Ramos (cell line): ENCODE data around the gene ZDHHC22.

Experiments
- in situ Hi-C: fragments of 300-500 bp; cut with MboI; formaldehyde crosslinking; loops from one replicate; pipeline ENCODE4 v1.14.3; 2022; ENCODE audit warnings: low sequenced_read_pairs; ENCODE audit not compliant: unreplicated experiment

ZDHHC22 gene

DNA sequence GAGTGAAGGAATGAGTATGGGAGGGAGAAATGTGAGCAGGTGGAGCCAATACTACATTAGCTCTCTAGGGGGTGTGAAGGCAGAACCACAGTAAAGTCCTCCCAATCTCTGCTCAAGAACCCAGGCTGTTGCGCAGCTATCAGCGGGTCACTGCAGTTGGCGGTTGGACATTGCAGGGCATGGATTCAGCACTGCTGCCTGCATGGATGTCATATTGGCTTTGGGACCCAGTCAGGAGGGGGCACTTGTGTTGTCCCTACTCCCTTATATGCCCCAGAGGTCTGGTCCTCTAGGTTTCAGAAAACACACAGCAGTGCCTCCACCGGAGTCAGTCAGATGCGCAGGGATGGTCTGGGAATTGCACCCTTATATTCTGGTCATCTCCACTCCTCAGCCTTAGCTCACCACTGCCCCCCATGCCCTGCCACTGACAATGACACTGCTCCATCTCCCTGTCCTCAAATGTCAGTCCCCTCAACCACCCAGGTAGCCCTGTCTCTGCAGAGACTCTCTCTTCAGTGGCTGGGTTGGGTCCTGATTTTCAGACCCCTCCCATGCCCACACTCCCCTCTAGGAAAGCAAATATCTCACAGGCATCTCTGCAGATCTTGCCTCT lies 9.6 kb downstream of the ZDHHC22 start:
- in situ Hi-C loops = no loop called here

DNA sequence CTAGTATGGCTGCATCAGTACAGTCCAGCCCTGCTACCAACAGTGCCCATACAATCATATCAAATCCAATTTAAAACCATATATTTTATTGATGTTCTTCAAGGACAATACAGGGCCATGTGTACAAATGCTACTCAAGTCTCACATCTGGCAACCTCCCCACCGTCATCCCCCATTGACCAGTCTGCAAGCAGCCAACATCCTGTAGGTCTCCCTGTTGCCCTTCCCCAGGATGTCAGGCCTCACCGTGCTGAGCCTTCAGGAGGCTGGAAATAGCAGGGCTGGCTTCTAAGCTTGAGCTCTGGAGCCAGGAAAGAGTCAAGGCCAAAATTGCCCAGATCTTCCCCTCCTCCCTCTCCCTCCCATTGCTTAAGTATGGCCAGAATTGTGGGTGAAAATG lies 10.4 kb downstream of the ZDHHC22 start:
- in situ Hi-C loops = no loop called here

DNA sequence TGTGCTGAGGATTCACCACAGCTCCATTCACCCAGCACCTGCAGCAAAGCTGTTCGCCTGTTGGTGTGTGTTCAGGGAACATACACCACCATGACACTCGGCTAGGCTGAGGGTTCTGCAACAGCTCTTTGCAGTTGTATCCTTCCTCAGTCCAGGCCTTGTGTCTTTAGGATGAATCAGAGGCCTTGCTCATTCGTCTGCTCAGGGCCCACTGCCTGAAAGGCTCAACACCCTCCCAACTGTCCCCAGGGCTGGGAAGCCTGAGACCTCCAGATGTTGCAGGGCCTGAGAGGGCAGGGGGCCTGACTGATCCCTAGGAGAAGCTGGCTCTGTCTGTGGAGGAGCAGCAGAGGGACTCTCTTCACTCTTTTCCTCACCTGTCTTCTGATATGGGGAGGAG lies 11.2 kb downstream of the ZDHHC22 start:
- in situ Hi-C loops = no loop called here

- in situ Hi-C loops = no loop called here
These were observed 13.1 kb downstream of the ZDHHC22 start for GRCh38 chr14:77128414-77128891.

DNA sequence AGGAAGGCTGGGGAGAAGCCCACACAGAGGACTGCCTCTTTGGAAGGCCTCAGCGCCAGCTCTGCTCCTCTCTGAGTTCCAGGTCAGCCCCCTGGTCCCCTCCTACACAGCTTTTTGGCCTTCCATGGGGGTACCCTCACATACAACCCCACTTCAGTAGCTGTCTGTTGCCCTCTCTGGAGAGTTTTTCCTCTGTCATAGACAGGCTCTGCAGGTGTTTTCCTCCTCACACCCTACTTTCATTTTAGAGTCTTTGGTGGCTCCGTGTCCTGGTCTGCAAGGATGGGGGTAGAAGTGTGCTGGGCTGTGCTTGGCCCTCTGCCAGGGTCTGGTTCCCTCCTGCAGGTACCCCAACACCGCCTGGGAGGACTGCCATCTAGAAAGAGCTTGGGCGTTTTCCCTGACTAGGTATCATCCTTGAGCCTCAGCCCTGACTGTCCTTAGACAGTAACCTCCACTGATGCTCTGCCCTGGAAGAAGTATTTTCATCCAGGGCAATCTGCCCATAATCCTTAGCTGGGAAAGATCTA lies 15.1 kb downstream of the ZDHHC22 start:
- in situ Hi-C loops = no loop called here

GRCh38 chr14:77125823-77126325 lies 15.7 kb downstream of the ZDHHC22 start:
- in situ Hi-C loops = no loop called here

GRCh38 chr14:77125281-77125801 lies 16.2 kb downstream of the ZDHHC22 start:
- in situ Hi-C loops = no loop called here

DNA sequence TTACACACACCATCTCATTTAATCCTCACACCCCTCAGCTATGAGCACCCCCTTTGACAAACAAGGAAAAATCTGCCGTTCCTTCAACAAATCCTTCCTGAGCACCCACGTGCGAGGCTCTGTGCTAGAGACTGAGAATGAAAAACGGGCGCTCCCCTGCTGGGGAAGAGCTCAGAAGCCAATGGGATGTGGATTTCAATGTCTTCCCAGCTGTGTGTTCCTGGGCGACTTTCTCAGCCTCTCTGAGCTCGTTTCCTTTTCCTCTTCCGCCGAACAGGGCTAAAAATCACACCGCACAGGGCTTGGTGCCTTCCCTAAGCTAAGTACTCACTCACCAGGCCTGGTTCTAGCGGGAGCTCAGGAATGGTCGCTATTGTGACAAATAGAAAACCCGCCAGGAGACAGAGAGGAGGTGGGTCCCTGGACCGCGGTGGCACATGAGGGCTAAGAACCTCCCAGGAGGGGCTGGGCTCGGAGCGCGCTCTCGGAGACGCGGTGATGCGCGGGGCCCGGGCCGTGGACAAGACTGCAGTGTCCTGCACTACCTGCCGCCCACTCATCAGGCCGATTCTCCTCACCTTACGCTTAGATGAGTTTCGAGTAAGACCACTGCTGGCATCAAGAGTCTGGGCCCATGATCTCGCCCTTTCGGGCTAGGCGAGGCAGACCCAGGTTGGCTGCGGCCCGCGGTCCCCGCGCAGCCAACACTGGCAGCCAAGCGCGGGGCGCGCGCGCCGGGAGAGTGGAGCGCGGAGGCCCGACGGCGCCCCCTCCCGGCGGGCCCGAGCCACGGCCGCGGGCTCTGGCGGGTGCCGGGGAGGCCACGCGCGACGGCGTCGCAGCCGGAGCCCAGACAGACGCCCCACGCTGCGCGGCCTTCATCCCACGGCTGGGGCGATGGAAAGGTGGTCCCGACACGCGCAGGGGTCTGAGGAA lies 17.0 kb downstream of the ZDHHC22 start:
- in situ Hi-C loops = no loop called here

DNA sequence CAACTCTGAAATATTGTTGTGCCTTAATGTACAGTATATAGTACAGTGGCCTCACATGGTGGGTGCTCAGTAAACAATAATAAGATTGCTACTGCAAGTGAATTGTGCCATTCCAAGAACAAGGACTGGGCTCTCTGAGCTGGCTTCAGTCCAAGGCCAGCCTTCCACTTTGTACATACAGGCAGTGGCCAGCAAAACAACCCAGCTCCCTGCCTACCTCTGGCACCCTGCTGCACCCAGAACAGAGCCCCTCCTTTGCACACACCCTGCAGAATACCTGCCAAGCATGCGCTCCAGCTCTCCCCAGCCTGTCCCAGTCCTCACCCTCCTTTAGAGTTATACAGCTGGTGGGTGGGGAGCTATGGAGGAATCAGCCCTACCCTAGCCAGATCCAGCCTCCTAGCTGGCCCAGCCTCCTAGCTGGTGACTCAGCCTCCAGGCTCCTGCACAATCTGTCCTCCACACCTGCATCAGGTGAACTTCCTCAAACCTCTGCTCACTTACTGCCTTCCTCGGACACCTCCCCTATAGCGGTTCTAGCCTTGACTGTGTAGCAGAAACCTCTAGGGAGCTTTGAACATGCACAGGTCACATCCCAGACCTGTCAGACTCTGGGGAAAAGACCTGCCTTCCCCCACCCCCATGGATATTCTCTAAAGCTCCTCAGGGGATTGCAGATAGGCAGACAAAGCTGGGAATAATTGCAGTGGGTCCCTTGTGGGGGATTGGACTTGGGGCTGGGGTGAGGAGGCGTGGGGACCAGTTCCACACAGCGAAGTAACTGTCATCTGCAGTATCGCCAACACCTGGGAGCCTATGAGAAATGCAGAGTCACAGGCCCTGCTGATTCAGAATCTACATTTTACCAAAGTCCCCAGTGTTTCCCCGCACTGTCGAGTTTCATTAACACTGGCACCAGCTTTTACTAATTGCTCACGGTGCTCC lies 17.9 kb downstream of the ZDHHC22 start:
- in situ Hi-C loops = no loop called here

DNA sequence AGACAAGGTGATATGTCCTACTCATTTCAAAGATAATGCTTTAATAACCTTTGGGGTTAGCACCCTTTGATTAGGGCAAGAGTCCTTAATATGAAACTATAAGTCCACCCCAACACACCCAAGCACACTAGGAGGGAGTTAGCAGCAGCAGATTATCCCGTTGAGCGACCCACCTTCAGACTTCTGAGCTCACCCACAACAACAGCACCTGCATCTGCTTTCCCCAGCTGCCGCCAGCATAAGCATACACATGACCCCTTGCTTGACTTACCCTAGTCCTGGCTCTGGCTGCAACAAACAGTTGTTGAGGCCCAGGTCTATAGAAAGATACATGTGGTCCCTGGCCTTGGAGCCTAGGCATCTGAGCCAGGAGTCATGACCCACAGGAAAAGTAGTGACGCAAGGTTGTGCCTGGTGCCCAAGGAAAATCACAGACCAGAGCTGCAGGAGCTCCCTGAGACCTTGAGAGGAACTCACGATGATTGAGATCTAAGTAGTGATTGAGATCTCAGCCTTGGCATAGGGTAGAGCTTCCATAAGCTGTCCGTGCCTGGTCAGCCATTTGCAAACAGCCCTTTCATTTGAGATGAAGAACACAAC lies 19.0 kb downstream of the ZDHHC22 start:
- in situ Hi-C loops = no loop called here

DNA sequence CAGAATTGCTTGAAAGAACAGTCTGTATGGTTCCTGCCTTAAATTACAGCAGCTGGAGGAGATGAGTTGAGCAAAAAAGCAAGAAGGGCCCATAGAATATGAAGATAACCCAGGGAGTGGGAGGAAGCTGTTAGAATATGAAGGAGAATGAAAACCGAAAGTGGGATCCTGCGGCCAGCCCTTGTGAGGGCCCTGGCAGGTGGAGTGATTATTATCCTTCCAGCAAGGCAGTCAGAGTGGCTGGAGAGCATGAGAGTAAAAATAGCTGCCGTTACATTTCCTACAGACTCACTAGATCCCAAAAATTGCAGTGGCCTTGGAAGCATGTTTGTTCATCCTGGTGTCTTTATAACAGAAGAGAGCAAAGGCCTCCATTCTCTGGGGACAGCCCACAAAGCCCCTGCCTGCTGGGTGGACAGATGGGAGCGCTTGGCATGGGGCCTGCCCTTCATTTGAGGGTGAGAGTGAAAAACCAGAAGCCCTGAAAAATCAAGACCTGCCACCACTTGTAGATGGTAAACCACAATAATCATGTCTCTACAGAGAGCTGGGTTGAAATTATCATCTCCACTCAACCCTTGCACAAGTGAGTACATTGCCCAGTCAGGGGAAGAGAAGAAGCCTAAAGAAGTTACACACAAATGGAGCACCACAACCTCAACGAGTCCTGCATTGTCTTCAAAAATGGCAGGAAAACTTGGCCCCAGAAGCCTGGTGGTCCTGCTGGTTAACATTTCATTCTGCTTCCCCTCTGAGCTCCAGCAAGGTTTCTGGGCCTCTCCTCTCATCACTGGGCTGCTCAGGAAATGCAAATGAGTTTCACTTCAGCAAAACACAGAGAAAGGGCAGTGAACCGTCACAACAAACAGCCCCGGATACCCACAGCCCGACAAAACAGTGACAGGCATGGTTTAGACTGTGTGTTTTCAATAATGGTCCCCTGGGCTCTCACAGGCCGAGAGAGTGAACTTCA lies 20.5 kb downstream of the ZDHHC22 start:
- in situ Hi-C loops = no loop called here

DNA sequence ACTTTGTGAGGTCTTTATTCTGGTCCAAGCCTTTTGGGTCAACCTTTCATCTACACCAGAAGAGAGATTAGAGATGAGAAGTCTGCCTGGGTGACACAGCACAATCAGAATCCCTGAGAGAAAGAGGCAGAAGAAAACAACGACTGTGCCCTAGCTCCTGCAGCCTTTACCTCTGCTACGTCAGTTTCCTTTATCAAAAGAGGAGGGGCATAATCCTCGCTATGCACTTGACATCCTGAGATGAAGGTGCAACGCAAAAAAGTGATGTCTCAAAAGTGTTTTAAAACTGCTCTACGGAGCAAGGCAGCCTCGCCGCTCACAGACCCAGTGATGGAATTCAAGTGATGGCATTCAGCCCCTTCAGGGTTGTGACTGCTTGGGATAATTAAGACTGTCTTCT lies 21.7 kb downstream of the ZDHHC22 start:
- in situ Hi-C loops = no loop called here

GRCh38 chr14:77116172-77116817 lies 25.3 kb downstream of the ZDHHC22 start:
- in situ Hi-C loops = no loop called here

DNA sequence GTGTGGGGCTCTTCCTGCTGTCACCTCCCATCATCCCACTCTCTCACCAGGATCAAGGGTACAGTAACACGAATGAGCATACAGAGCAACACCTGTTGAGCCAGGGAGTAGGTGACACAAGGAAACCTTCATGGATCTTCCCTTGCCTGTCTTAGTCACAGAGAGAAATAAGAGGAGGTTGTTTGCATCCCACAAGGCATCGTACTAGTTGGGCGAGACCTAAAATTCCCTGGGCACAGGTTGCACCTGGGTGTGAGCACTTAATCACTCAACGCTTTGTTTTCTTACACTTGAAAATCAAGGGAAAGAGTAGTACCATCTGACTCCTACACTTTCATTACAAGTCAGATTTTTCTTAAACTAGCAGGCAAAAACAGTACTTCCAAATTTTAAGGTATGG lies 27.0 kb downstream of the ZDHHC22 start:
- in situ Hi-C loops = no loop called here

DNA sequence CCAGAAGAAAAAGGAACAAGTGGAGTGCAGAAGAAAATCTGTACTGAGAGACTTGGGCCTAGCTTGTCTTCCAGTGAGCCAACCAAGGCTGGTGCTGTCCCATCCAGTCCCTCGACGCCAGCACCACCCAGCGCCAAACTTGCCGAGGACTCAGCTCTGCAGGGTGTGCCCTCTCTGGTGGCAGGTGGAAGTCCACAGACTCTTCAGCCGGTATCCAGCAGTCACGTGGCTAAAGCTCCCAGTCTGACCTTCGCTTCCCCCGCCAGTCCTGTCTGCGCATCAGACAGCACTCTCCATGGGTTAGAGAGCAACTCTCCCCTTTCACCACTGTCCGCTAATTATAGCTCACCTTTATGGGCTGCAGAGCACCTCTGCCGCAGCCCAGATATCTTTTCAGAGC lies 27.9 kb downstream of the ZDHHC22 start:
- in situ Hi-C loops = no loop called here

- in situ Hi-C loops = no loop called here
These were observed 30.6 kb downstream of the ZDHHC22 start for GRCh38 chr14:77111021-77111420.

DNA sequence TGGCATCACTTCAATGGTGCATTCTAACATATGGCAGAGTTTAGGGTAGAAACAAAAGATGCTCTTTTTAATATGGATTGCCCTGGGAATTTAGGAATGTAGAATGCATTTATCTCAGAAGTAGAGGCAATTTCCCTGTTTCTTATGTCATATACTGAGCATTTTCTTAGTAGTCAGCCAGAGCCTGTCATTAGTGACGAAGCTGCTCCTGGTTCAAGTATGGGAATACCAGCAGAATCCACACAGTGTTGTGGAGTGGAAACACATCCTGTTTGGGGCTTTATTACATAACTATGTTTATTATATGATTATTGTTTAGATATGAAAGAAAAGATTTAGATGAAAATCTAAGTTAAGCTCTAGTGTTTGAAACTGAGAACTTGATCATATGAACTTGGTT lies 31.3 kb downstream of the ZDHHC22 start:
- in situ Hi-C loops = no loop called here

DNA sequence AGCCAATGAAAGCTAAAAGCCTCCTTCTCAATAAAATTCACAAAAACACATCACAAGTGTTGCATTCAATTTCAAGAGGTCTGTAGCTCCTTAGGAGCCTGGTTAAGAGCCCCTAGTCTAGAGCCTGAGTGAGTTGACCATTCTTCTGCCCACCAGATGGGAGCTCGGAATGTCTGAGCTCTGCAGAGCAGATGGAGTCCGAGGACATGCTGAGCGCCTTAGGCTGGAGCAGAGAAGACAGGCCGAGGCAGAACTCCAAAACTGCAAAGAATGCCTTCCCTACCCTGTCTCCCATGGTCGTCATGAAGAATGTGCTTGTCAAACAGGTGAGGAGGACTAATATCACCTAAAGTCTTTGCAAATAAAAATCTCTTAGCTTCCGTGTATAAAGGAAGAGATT lies 31.9 kb downstream of the ZDHHC22 start:
- in situ Hi-C loops = no loop called here
